Measurements from ENCODE around the gene DNAJC2. TPM values are rescaled to one million over a fixed set of nuclear protein-coding genes. Genes with fewer than 3 reads are reported as not detected.

DNAJC2 gene
- total and polyA plus RNA-seq, 2 experiments from 2014 or later = 22.7 to 36.4 TPM

- no peak overlapping the region for H3K27ac ChIP-seq
- peaks cover 10% of the 10 kb centered on the region for H3K4me1 ChIP-seq (ENCODE audit: low read depth)
- no peak overlapping the region for H3K4me3 ChIP-seq
- no peaks in the 10 kb centered on the region for H3K9me3 ChIP-seq (ENCODE audit: low read depth)
- H3K27me3 ChIP-seq = no peaks in the 10 kb centered on the region
- TF ChIP-seq CTCF (IDR thresholded peaks at IDR 0.05; ENCODE audit: low read depth, low read length) = no peak
- no peak for DNase-seq (ENCODE audit: low read depth in 1 of 2, low spot score in 1 of 2)
- H3K36me3 ChIP-seq = peaks cover 82% of the 10 kb centered on the region
Observed at GRCh38 chr7:103314852-103315251, 29.7 kb downstream of the DNAJC2 start.

GRCh38 chr7:103307503-103308231 lies 36.9 kb downstream of the DNAJC2 start:
- Histone ChIP-seq H3K36me3 (peaks cover 90% of the 10 kb centered on the region), H3K9me3 (ENCODE audit: low read depth) (no peaks in the 10 kb centered on the region), H3K27ac (no peak overlapping the region), H3K4me1 (ENCODE audit: low read depth) (no peaks in the 10 kb centered on the region), H3K27me3 (no peaks in the 10 kb centered on the region), H3K4me3 (no peak overlapping the region)
- no peak for TF ChIP-seq CTCF (IDR thresholded peaks at IDR 0.05; ENCODE audit: low read depth, low read length)
- no peak for DNase-seq (ENCODE audit: low read depth in 1 of 2, low spot score in 1 of 2)

- no peaks in the 10 kb centered on the region for H3K9me3 ChIP-seq (ENCODE audit: low read depth)
- no peak overlapping the region for H3K27ac ChIP-seq
- DNase-seq (ENCODE audit: low read depth in 1 of 2, low spot score in 1 of 2) = no peak
- peaks cover 52% of the 10 kb centered on the region for H3K36me3 ChIP-seq
- H3K4me3 ChIP-seq = no peak overlapping the region
- no peaks in the 10 kb centered on the region for H3K27me3 ChIP-seq
- H3K4me1 ChIP-seq (ENCODE audit: low read depth) = peaks cover 9% of the 10 kb centered on the region
- no peak for TF ChIP-seq CTCF (IDR thresholded peaks at IDR 0.05; ENCODE audit: low read depth, low read length)
Observed at GRCh38 chr7:103301441-103301840, 43.1 kb downstream of the DNAJC2 start.

- peaks cover 9% of the 10 kb centered on the region for H3K4me1 ChIP-seq (ENCODE audit: low read depth)
- H3K27ac ChIP-seq = no peak overlapping the region
- no peak for TF ChIP-seq CTCF (IDR thresholded peaks at IDR 0.05; ENCODE audit: low read depth, low read length)
- no peak overlapping the region for H3K4me3 ChIP-seq
- no peaks in the 10 kb centered on the region for H3K27me3 ChIP-seq
- peaks cover 42% of the 10 kb centered on the region for H3K36me3 ChIP-seq
- no peak for DNase-seq (ENCODE audit: low read depth in 1 of 2, low spot score in 1 of 2)
- no peaks in the 10 kb centered on the region for H3K9me3 ChIP-seq (ENCODE audit: low read depth)
Observed at GRCh38 chr7:103299660-103300059, 44.9 kb downstream of the DNAJC2 start.

- peaks cover 23% of the 10 kb centered on the region for H3K36me3 ChIP-seq
- H3K27ac ChIP-seq = peak overlapping the region; percentile 91
- peaks cover 3% of the 10 kb centered on the region for H3K27me3 ChIP-seq
- TF ChIP-seq CTCF (IDR thresholded peaks at IDR 0.05; ENCODE audit: low read depth, low read length) = no peak
- DNase-seq (ENCODE audit: low read depth in 1 of 2, low spot score in 1 of 2) = no peak
- peak overlapping the region; percentile 67 for H3K4me3 ChIP-seq
- H3K9me3 ChIP-seq (ENCODE audit: low read depth) = no peaks in the 10 kb centered on the region
- H3K4me1 ChIP-seq (ENCODE audit: low read depth) = peaks cover 9% of the 10 kb centered on the region
Observed at GRCh38 chr7:103297837-103298179, 46.8 kb downstream of the DNAJC2 start.
